BLaER1 (cell line): ENCODE data around the gene SNX22.

ENCODE experiments used
- H3K27ac ChIP-seq: shearing (Covaris generic); formaldehyde crosslinking; 2 replicates; pipeline ENCODE4 v1.8.1; 2022
- H3K27me3 ChIP-seq: shearing (Covaris generic); formaldehyde crosslinking; 2 replicates; pipeline ENCODE4 v1.8.1; 2022
- H3K36me3 ChIP-seq: shearing (Covaris generic); formaldehyde crosslinking; 2 replicates; pipeline ENCODE4 v1.8.1; 2022
- H3K4me1 ChIP-seq: shearing (Covaris generic); formaldehyde crosslinking; 2 replicates; pipeline ENCODE4 v1.8.1; 2022
- H3K4me2 ChIP-seq: shearing (Covaris generic); formaldehyde crosslinking; 2 replicates; pipeline ENCODE4 v1.8.1; 2022
- H3K4me3 ChIP-seq: shearing (Covaris generic); formaldehyde crosslinking; 2 replicates; pipeline ENCODE4 v1.8.1; 2022
- H3K9ac ChIP-seq: shearing (Covaris generic); formaldehyde crosslinking; 2 replicates; pipeline ENCODE4 v1.8.1; 2022
- H3K9me3 ChIP-seq: shearing (Covaris generic); formaldehyde crosslinking; 2 replicates; pipeline ENCODE4 v1.8.1; 2022
- H4K20me1 ChIP-seq: shearing (Covaris generic); formaldehyde crosslinking; 2 replicates; pipeline ENCODE4 v1.8.1; 2022
- Cebpa-rat ChIP-seq: shearing (Covaris generic); IDR thresholded peaks from 2 replicates; pipeline ENCODE4 v1.8.1; 2022

Gene SNX22

GRCh38 chr15:64197425-64197824 is 45.9 kb downstream of the SNX22 start:
- Histone ChIP-seq H3K4me2 (no peak overlapping the region), H3K36me3 (peaks cover 41% of the 10 kb centered on the region), H3K4me3 (no peak overlapping the region), H3K27me3 (no peaks in the 10 kb centered on the region), H3K9me3 (no peaks in the 10 kb centered on the region), H3K9ac (no peak overlapping the region), H3K27ac (no peak overlapping the region), H3K4me1 (no peaks in the 10 kb centered on the region), H4K20me1 (no peaks in the 10 kb centered on the region)
- TF ChIP-seq Cebpa-rat: no peak

DNA sequence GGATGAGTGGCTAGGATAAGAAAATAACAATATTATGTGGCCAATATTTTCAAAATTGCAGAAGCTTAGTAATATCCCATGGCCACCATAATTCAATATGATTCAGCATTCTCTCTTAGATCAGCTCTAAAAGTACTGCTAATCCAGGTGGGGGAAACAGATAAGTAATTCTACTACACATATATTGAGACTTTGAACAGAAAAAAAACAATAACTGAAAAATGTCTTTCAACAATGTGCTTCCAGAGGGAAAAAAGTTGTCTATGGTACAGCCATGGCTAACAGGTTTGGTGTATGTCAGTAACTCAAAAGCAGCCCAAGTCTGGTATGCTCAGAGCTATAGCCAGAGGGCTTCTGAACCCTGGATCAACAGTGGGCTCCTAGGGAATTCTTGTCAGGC is 53.7 kb downstream of the SNX22 start:
- no peak overlapping the region for H3K4me3 ChIP-seq
- 0 out of 2 replicates have a peak, but pooled peaks cover 4% of the 10 kb centered on the region for H3K4me1 ChIP-seq
- H3K27me3 ChIP-seq: no peaks in the 10 kb centered on the region
- no peak overlapping the region for H3K27ac ChIP-seq
- no peaks in the 10 kb centered on the region for H3K9me3 ChIP-seq
- TF ChIP-seq Cebpa-rat: no peak
- H3K4me2 ChIP-seq: no peak overlapping the region
- H3K9ac ChIP-seq: no peak overlapping the region
- H4K20me1 ChIP-seq: no peaks in the 10 kb centered on the region
- peaks cover 40% of the 10 kb centered on the region for H3K36me3 ChIP-seq
